ENCODE results near the gene ATP6V1C2.

GRCh38 chr2:10775021-10775780 lies 53.8 kb downstream of the ATP6V1C2 start:
- no peak for TF ChIP-seq PKNOX1 (IDR thresholded peaks at IDR 0.05)
- no peak for TF ChIP-seq TARDBP (IDR thresholded peaks at IDR 0.05)
- no peak for TF ChIP-seq FOXM1 (IDR thresholded peaks at IDR 0.05; ENCODE audit: borderline replicate concordance)
- TF ChIP-seq ZNF384 (IDR thresholded peaks at IDR 0.05): no peak
- TF ChIP-seq BHLHE40 (IDR thresholded peaks at IDR 0.05; ENCODE audit: borderline replicate concordance): no peak
- no peak for TF ChIP-seq SP1 (IDR thresholded peaks at IDR 0.05)
- no peak for TF ChIP-seq FOXK2 (IDR thresholded peaks at IDR 0.05)
- TF ChIP-seq CTBP1 (IDR thresholded peaks at IDR 0.05; ENCODE audit: borderline replicate concordance): no peak
- TF ChIP-seq SUZ12 (IDR thresholded peaks at IDR 0.05): no peak
- no peak for TF ChIP-seq FOXA1 (IDR thresholded peaks at IDR 0.05)
